IMR-90 (cell line): Measurements from ENCODE around the gene SRGAP3. TPM values are rescaled to one million over a fixed set of nuclear protein-coding genes. Genes with fewer than 3 reads are reported as not detected.

Experiments used
- ATAC-seq: fragments of 200-7000 bp; cut with Tn5 transposase; 2 replicates; pipeline ENCODE4 v1.9.1; 2020; ENCODE audit warnings: low read depth, mild to moderate bottlenecking, moderate library complexity
- BruUV-seq: library from RNA; stranded (reverse); fragments of 400-500 nt; replicated peaks from 2 replicates; lab custom pipeline; 2021; lab: Mats Ljungman, UMichigan
- CTCF ChIA-PET: fragments of 300-600 bp; formaldehyde crosslinking; extraction: SDS; loops from one replicate; lab custom pipeline; 2021; ENCODE audit warnings: antibody characterized with exemption; lab: Yijun Ruan, JAX
- POLR2A ChIA-PET: fragments of 300-600 bp; sonication (Branson Sonifier 250); formaldehyde crosslinking; loops from one replicate; lab custom pipeline; 2022; ENCODE audit warnings: antibody characterized with exemption; ENCODE audit not compliant: unreplicated experiment; lab: Charles Lee
- DNase-seq: peaks from one replicate; pipeline ENCODE4 v3.0.0; 2013
- H2AFZ ChIP-seq: replicated peaks from 2 replicates; pipeline ENCODE3; 2013; ENCODE audit warnings: low read length, mild to moderate bottlenecking; ENCODE audit not compliant: poor library complexity
- H2AK5ac ChIP-seq: 2 replicates; pipeline ENCODE4 v1.6.1; 2013; ENCODE audit warnings: low read depth, low read length, inconsistent platforms
- H2AK9ac ChIP-seq: replicated peaks from 2 replicates; pipeline ENCODE3; 2013; ENCODE audit warnings: mild to moderate bottlenecking, low read depth, low read length, moderate library complexity; ENCODE audit not compliant: poor library complexity
- H2BK120ac ChIP-seq: 2 replicates; pipeline ENCODE4 v1.6.1; 2013; ENCODE audit warnings: low read depth, low read length, inconsistent platforms
- H2BK15ac ChIP-seq: 3 replicates; pipeline ENCODE4 v1.6.1; 2013; ENCODE audit warnings: low read depth, low read length, inconsistent platforms
- H2BK20ac ChIP-seq: 2 replicates; pipeline ENCODE4 v1.6.1; 2013; ENCODE audit warnings: low read depth, mild to moderate bottlenecking, inconsistent platforms, low read length, moderate library complexity
- H2BK5ac ChIP-seq: 2 replicates; pipeline ENCODE4 v1.6.1; 2013; ENCODE audit warnings: mild to moderate bottlenecking, low read depth, low read length, inconsistent platforms; ENCODE audit not compliant: poor library complexity, severe bottlenecking
- H3K14ac ChIP-seq: replicated peaks from 2 replicates; pipeline ENCODE4 v1.6.1; 2013; ENCODE audit warnings: low read depth, low read length, inconsistent platforms
- H3K18ac ChIP-seq: 2 replicates; pipeline ENCODE4 v1.6.1; 2013; ENCODE audit warnings: low read depth, low read length, control low read depth
- H3K23ac ChIP-seq: 2 replicates; pipeline ENCODE4 v1.6.1; 2013; ENCODE audit warnings: low read depth, low read length, inconsistent platforms
- H3K27ac ChIP-seq: 2 replicates; pipeline ENCODE4 v1.5.1; 2013; ENCODE audit warnings: mild to moderate bottlenecking, control low read depth, low read length; ENCODE audit not compliant: insufficient read depth
- H3K27me3 ChIP-seq: 2 replicates; pipeline ENCODE4 v1.6.1; 2013; ENCODE audit warnings: low read length; ENCODE audit not compliant: control insufficient read depth, insufficient read depth
- H3K36me3 ChIP-seq: 2 replicates; pipeline ENCODE4 v1.6.1; 2013; ENCODE audit warnings: low read length, mixed read lengths; ENCODE audit not compliant: control insufficient read depth, insufficient read depth
- H3K4ac ChIP-seq: 2 replicates; pipeline ENCODE4 v1.6.1; 2013; ENCODE audit warnings: low read depth, low read length, inconsistent platforms
- H3K4me1 ChIP-seq: 2 replicates; pipeline ENCODE4 v1.6.1; 2013; ENCODE audit warnings: low read length, mixed read lengths; ENCODE audit not compliant: control insufficient read depth, insufficient read depth
- H3K4me2 ChIP-seq: 2 replicates; pipeline ENCODE4 v1.6.1; 2013; ENCODE audit warnings: low read depth, mild to moderate bottlenecking, control low read depth, low read length, moderate library complexity
- H3K4me3 ChIP-seq: 2 replicates; pipeline ENCODE4 v1.5.1; 2013; ENCODE audit warnings: low read depth, mild to moderate bottlenecking, control low read depth, low read length, moderate library complexity; ENCODE audit not compliant: insufficient read depth
- H3K56ac ChIP-seq: 2 replicates; pipeline ENCODE4 v1.6.1; 2013; ENCODE audit warnings: low read length, inconsistent platforms; ENCODE audit not compliant: insufficient read depth; ENCODE audit errors: extremely low read depth
- H3K79me1 ChIP-seq, 2 experiments: 2 replicates each; pipeline ENCODE4 v1.6.1; 2013; ENCODE audit warnings: low read length in 2 of 2, inconsistent platforms in 1 of 2, low read depth in 1 of 2
- H3K9ac ChIP-seq: 2 replicates; pipeline ENCODE4 v1.6.1; 2013; ENCODE audit warnings: low read depth, low read length, control low read depth
- H3K9me1 ChIP-seq: 2 replicates; pipeline ENCODE4 v1.6.1; 2013; ENCODE audit warnings: low read length, inconsistent platforms; ENCODE audit not compliant: insufficient read depth
- H3K9me3 ChIP-seq: 2 replicates; pipeline ENCODE4 v1.6.1; 2013; ENCODE audit warnings: low read length; ENCODE audit not compliant: control insufficient read depth, insufficient read depth
- H4K20me1 ChIP-seq: 2 replicates; pipeline ENCODE4 v1.6.1; 2013; ENCODE audit warnings: low read length, inconsistent platforms; ENCODE audit not compliant: insufficient read depth
- H4K5ac ChIP-seq: 2 replicates; pipeline ENCODE4 v1.6.1; 2013; ENCODE audit warnings: mild to moderate bottlenecking, low read depth, low read length, control low read depth
- H4K8ac ChIP-seq, 2 experiments: 2 replicates each; pipeline ENCODE4 v1.6.1; 2013; ENCODE audit warnings: low read depth in 2 of 2, low read length in 2 of 2, control low read depth in 1 of 2, inconsistent platforms in 1 of 2
- H4K91ac ChIP-seq: 2 replicates; pipeline ENCODE4 v1.6.1; 2013; ENCODE audit warnings: low read depth, low read length, inconsistent platforms; ENCODE audit not compliant: insufficient read depth
- CHD1 ChIP-seq: IDR thresholded peaks from 2 replicates; pipeline ENCODE4 v1.6.1; 2012; ENCODE audit warnings: low read depth, low read length, improper control_type of control experiment
- FOS ChIP-seq: fragments of 150-350 bp; IDR thresholded peaks from 2 replicates; pipeline ENCODE4 v1.6.1; 2016; ENCODE audit warnings: low read depth, low read length
- MXI1 ChIP-seq: IDR thresholded peaks from 2 replicates; pipeline ENCODE4 v1.6.1; 2012; ENCODE audit warnings: low read depth, mild to moderate bottlenecking, low read length, moderate library complexity, borderline replicate concordance
- NFE2L2 ChIP-seq: fragments of 150-350 bp; IDR thresholded peaks from 2 replicates; pipeline ENCODE4 v1.6.1; 2016; ENCODE audit warnings: low read depth, mild to moderate bottlenecking, low read length
- RCOR1 ChIP-seq: IDR thresholded peaks from 2 replicates; pipeline ENCODE4 v1.6.1; 2012; ENCODE audit warnings: mild to moderate bottlenecking, low read length, improper control_type of control experiment; ENCODE audit not compliant: insufficient replicate concordance
- RFX5 ChIP-seq: IDR thresholded peaks from 2 replicates; pipeline ENCODE4 v1.8.0; 2012; ENCODE audit warnings: low read depth, mild to moderate bottlenecking, low read length, moderate library complexity
- USF2 ChIP-seq: fragments of 150-350 bp; IDR thresholded peaks from 2 replicates; pipeline ENCODE4 v1.6.1; 2017; ENCODE audit warnings: mild to moderate bottlenecking, antibody characterized with exemption, low read length, low read depth
- WGBS, 2 experiments: methylation state at CpG; one replicate each; pipeline versions ENCODE4 v1.1.5 to v1.1.7; 2013; ENCODE audit warnings: missing lambda C conversion rate in 2 of 2; ENCODE audit not compliant: insufficient read length in 1 of 2; ENCODE audit errors: extremely low coverage in 2 of 2; 5-methylcytosine and 5-hydroxymethylcytosine counted together
- dilution Hi-C: fragments of 300-500 bp; cut with HindIII; formaldehyde crosslinking; loops from one replicate; pipeline ENCODE4 v1.14.3; 2018; ENCODE audit warnings: low sequenced_read_pairs; ENCODE audit not compliant: unreplicated experiment
- in situ Hi-C: fragments of 300-500 bp; cut with MboI; formaldehyde crosslinking; loops from 3 replicates; pipeline ENCODE4 v1.14.3; 2019; ENCODE audit warnings: low sequenced_read_pairs, inconsistent platforms, mixed read lengths
- intact Hi-C: fragments of 100-400 bp; cut with micrococcal nuclease; formaldehyde crosslinking; loops from 2 replicates; pipeline ENCODE4 v1.10.0; 2022
- polyA plus RNA-seq, 3 experiments: library from polyadenylated mRNA; depleted of rRNA; stranded (reverse); fragments of >200 nt; gene quantifications; 2 replicates each; pipeline ENCODE4 v1.2.3, GENCODE V29; 2012; ENCODE audit warnings: low replicate concordance in 1 of 3
- total RNA-seq: library from RNA; depleted of rRNA; stranded (reverse); fragments of >200 nt; gene quantifications from 2 replicates; pipeline ENCODE4 v1.2.3, GENCODE V29; 2012
- TF ChIP-seq, protein P1 (sequence below): fragments of 150-350 bp; IDR thresholded peaks from 2 replicates; pipeline ENCODE4 v1.6.1; 2016; ENCODE audit warnings: low read depth, mild to moderate bottlenecking, low read length, moderate library complexity, borderline replicate concordance
- TF ChIP-seq, protein P2 (sequence below): conservative IDR thresholded peaks from 2 replicates; pipeline ENCODE4 v1.5.1; 2012; ENCODE audit warnings: mild to moderate bottlenecking, low read depth, low read length, improper control_type of control experiment

Gene SRGAP3
- total and polyA plus RNA-seq, 2 of the 4 experiments (the other 2 are of a cell fraction): 0.68 to 1.4 TPM

DNA sequence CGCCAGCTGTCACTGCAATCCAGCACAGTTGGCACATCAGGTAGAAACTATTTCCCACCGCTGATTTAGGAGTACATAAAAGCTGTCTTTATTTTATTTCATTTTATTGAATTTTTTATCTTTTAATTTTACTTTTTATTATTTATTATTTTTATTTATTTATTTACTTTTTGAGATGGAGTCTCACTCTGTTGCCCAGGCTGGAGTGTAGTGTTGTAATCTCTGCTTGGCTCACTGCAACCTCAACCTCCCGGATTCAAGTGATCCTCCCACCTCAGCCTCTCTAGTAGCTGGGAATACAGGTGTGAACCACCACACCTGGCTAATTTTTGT is 31.0 kb downstream of the SRGAP3 start:
- no CpG with 5 or more reads among the region's 3 CpGs for WGBS, 2 experiments
- CTCF ChIA-PET: interaction anchor here (0.6 kb wide), 1 partner anchor 128 kb away, joined by 5 read pairs; no protein-coding TSS in a partner anchor
- BruUV-seq: no TSS peak

More for the DNA sequence above, 31.0 kb downstream of the SRGAP3 start:
- no peak overlapping the region for H3K27ac ChIP-seq
- H2BK15ac ChIP-seq: no peak overlapping the region
- no peaks in the 10 kb centered on the region for H3K4me1 ChIP-seq
- no peak overlapping the region for H4K5ac ChIP-seq
- H2AFZ ChIP-seq: no peak overlapping the region
- no peak overlapping the region for H3K23ac ChIP-seq
- dilution Hi-C loops: no loop called here
- TF ChIP-seq MXI1 (no peak), NFE2L2 (no peak), USF2 (no peak), RCOR1 (no peak), FOS (no peak), RFX5 (no peak), CHD1 (no peak)
- TF ChIP-seq, protein P1, sequence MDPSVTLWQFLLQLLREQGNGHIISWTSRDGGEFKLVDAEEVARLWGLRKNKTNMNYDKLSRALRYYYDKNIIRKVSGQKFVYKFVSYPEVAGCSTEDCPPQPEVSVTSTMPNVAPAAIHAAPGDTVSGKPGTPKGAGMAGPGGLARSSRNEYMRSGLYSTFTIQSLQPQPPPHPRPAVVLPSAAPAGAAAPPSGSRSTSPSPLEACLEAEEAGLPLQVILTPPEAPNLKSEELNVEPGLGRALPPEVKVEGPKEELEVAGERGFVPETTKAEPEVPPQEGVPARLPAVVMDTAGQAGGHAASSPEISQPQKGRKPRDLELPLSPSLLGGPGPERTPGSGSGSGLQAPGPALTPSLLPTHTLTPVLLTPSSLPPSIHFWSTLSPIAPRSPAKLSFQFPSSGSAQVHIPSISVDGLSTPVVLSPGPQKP: no peak
- TF ChIP-seq, protein P2, sequence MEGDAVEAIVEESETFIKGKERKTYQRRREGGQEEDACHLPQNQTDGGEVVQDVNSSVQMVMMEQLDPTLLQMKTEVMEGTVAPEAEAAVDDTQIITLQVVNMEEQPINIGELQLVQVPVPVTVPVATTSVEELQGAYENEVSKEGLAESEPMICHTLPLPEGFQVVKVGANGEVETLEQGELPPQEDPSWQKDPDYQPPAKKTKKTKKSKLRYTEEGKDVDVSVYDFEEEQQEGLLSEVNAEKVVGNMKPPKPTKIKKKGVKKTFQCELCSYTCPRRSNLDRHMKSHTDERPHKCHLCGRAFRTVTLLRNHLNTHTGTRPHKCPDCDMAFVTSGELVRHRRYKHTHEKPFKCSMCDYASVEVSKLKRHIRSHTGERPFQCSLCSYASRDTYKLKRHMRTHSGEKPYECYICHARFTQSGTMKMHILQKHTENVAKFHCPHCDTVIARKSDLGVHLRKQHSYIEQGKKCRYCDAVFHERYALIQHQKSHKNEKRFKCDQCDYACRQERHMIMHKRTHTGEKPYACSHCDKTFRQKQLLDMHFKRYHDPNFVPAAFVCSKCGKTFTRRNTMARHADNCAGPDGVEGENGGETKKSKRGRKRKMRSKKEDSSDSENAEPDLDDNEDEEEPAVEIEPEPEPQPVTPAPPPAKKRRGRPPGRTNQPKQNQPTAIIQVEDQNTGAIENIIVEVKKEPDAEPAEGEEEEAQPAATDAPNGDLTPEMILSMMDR: no peak
- no peak overlapping the region for H3K9ac ChIP-seq
- H3K14ac ChIP-seq: no peak overlapping the region
- no peak for ATAC-seq
- no peaks in the 10 kb centered on the region; the same call in 1 of the 2 replicates for H3K27me3 ChIP-seq
- no peaks in the 10 kb centered on the region for H3K79me1 ChIP-seq
- H2AK5ac ChIP-seq: no peak overlapping the region
- no peak overlapping the region for H3K4me2 ChIP-seq
- no peak overlapping the region for H4K91ac ChIP-seq
- no peak overlapping the region for H3K4ac ChIP-seq
- in situ Hi-C loops: no loop called here
- DNase-seq: no peak
- H3K18ac ChIP-seq: no peak overlapping the region
- H3K4me3 ChIP-seq: no peak overlapping the region
- no peaks in the 10 kb centered on the region for H3K36me3 ChIP-seq
- no peak overlapping the region for H2BK5ac ChIP-seq
- no peak overlapping the region for H2BK20ac ChIP-seq
- no peak overlapping the region for H2AK9ac ChIP-seq
- no peaks in the 10 kb centered on the region for H4K20me1 ChIP-seq
- intact Hi-C loops: no loop called here
- no peak overlapping the region for H2BK120ac ChIP-seq
- H3K9me1 ChIP-seq: no peaks in the 10 kb centered on the region
- POLR2A ChIA-PET: no interaction called here
- no peaks in the 10 kb centered on the region for H3K9me3 ChIP-seq
- H3K56ac ChIP-seq: no peak overlapping the region
- H4K8ac ChIP-seq: no peak overlapping the region
